HCT116 (cell line): ENCODE data around the gene CD247.

ENCODE experiments used
- CTCF ChIP-seq, 3 experiments: fragments of 200-600 bp in 1 of 3; sonication (generic) in 1 of 3; IDR thresholded peaks in 2 of 3; conservative IDR thresholded peaks in 1 of 3; 2 replicates each; pipeline ENCODE4 v1.5.1; 2012 to 2017; ENCODE audit warnings: low read depth in 2 of 3, low read length in 2 of 3, antibody characterized with exemption in 1 of 3, borderline replicate concordance in 1 of 3, control low read depth in 1 of 3, mild to moderate bottlenecking in 1 of 3, mixed read lengths in 1 of 3, mixed run types in 1 of 3, moderate library complexity in 1 of 3; ENCODE audit not compliant: insufficient read depth in 1 of 3
- POLR2A ChIP-seq: IDR thresholded peaks from 2 replicates; pipeline ENCODE4 v1.7.0; 2011; ENCODE audit warnings: borderline replicate concordance; ENCODE audit not compliant: insufficient read depth, insufficient read length; ENCODE audit errors: extremely low read depth
- POLR2AphosphoS5 ChIP-seq: IDR thresholded peaks from 2 replicates; pipeline ENCODE4 v1.6.1; 2011; ENCODE audit warnings: mild to moderate bottlenecking, low read depth, low read length, moderate library complexity
- RAD21 ChIP-seq: IDR thresholded peaks from 2 replicates; pipeline ENCODE4 v1.6.1; 2012; ENCODE audit warnings: low read depth, mild to moderate bottlenecking
- ZBTB33 ChIP-seq: IDR thresholded peaks from 2 replicates; pipeline ENCODE4 v1.6.1; 2011; ENCODE audit warnings: mild to moderate bottlenecking, low read length, moderate library complexity; ENCODE audit not compliant: insufficient replicate concordance; ENCODE audit errors: extremely low read depth
- TF ChIP-seq, protein P1 (sequence below): IDR thresholded peaks from 2 replicates; pipeline ENCODE4 v1.6.1; 2012
- TF ChIP-seq, protein P2 (sequence below): IDR thresholded peaks from 2 replicates; pipeline ENCODE4 v1.6.1; 2012; ENCODE audit warnings: low read depth

GRCh38 chr1:167512046-167512654 is 6.2 kb downstream of the CD247 start:
- TF ChIP-seq, protein P1, sequence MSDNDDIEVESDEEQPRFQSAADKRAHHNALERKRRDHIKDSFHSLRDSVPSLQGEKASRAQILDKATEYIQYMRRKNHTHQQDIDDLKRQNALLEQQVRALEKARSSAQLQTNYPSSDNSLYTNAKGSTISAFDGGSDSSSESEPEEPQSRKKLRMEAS, result no peak
- TF ChIP-seq CTCF (IDR thresholded peaks at IDR 0.05 in 2 of 3, conservative IDR thresholded peaks at IDR 0.05 in 1 of 3; ENCODE audit: borderline replicate concordance in 1 of 3, insufficient read depth in 1 of 3, low read depth in 2 of 3, low read length in 2 of 3) (no peak), ZBTB33 (no peak), POLR2A (no peak), POLR2AphosphoS5 (no peak), RAD21 (no peak)
- TF ChIP-seq, protein P2, sequence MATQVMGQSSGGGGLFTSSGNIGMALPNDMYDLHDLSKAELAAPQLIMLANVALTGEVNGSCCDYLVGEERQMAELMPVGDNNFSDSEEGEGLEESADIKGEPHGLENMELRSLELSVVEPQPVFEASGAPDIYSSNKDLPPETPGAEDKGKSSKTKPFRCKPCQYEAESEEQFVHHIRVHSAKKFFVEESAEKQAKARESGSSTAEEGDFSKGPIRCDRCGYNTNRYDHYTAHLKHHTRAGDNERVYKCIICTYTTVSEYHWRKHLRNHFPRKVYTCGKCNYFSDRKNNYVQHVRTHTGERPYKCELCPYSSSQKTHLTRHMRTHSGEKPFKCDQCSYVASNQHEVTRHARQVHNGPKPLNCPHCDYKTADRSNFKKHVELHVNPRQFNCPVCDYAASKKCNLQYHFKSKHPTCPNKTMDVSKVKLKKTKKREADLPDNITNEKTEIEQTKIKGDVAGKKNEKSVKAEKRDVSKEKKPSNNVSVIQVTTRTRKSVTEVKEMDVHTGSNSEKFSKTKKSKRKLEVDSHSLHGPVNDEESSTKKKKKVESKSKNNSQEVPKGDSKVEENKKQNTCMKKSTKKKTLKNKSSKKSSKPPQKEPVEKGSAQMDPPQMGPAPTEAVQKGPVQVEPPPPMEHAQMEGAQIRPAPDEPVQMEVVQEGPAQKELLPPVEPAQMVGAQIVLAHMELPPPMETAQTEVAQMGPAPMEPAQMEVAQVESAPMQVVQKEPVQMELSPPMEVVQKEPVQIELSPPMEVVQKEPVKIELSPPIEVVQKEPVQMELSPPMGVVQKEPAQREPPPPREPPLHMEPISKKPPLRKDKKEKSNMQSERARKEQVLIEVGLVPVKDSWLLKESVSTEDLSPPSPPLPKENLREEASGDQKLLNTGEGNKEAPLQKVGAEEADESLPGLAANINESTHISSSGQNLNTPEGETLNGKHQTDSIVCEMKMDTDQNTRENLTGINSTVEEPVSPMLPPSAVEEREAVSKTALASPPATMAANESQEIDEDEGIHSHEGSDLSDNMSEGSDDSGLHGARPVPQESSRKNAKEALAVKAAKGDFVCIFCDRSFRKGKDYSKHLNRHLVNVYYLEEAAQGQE, result no peak
